GM12891 (cell line): ENCODE data around the gene SEMG2.

Experiments used
- PAX5 ChIP-seq: IDR thresholded peaks from 2 replicates; pipeline ENCODE4 v1.6.1; 2011; ENCODE audit warnings: low read length, moderate library complexity, mild to moderate bottlenecking; ENCODE audit not compliant: insufficient read depth, severe bottlenecking
- POLR2A ChIP-seq: IDR thresholded peaks from 2 replicates; pipeline ENCODE4 v1.6.1; 2011; ENCODE audit warnings: low read depth, low read length, control low read depth
- POLR2AphosphoS5 ChIP-seq: IDR thresholded peaks from 2 replicates; pipeline ENCODE4 v1.6.1; 2011; ENCODE audit warnings: low read depth, low read length, control low read depth
- POU2F2 ChIP-seq: IDR thresholded peaks from 2 replicates; pipeline ENCODE4 v1.6.1; 2011; ENCODE audit warnings: low read depth, mild to moderate bottlenecking, control low read depth, low read length, moderate library complexity
- SPI1 ChIP-seq: IDR thresholded peaks from 2 replicates; pipeline ENCODE4 v1.6.1; 2011; ENCODE audit warnings: low read depth, low read length, control low read depth
- TAF1 ChIP-seq: IDR thresholded peaks from 2 replicates; pipeline ENCODE4 v1.6.1; 2011; ENCODE audit warnings: low read depth, low read length, control low read depth

- TF ChIP-seq TAF1 (no peak), POLR2A (no peak), POLR2AphosphoS5 (no peak), SPI1 (no peak), POU2F2 (no peak), PAX5 (no peak)
These were observed 42.0 kb upstream of the SEMG2 start for GRCh38 chr20:45179166-45179565.
